HepG2 (cell line): Measurements from ENCODE around the gene GZF1. TPM values are rescaled to one million over a fixed set of nuclear protein-coding genes. Genes with fewer than 3 reads are reported as not detected.

ENCODE experiments used
- AHR ChIP-seq: IDR thresholded peaks from 2 replicates; pipeline ENCODE4 v1.6.1; 2018; ENCODE audit warnings: missing genetic modification reagents, missing compliant biosample characterization
- ARNTL ChIP-seq: sonication (generic); formaldehyde crosslinking; IDR thresholded peaks from 2 replicates; pipeline ENCODE4 v1.4.0; 2020; ENCODE audit warnings: mild to moderate bottlenecking, missing genetic modification reagents
- CENPT ChIP-seq: sonication (generic); formaldehyde crosslinking; IDR thresholded peaks from 2 replicates; pipeline ENCODE4 v1.8.0; 2022; ENCODE audit warnings: low read depth, mild to moderate bottlenecking, moderate library complexity, missing genetic modification reagents
- CHCHD3 ChIP-seq: sonication (generic); formaldehyde crosslinking; IDR thresholded peaks from 2 replicates; pipeline ENCODE4 v1.8.0; 2022; ENCODE audit warnings: mild to moderate bottlenecking, missing genetic modification reagents, moderate library complexity
- CHD2 ChIP-seq: IDR thresholded peaks from 2 replicates; pipeline ENCODE4 v1.6.1; 2011; ENCODE audit warnings: low read depth, low read length, improper control_type of control experiment
- EHMT2 ChIP-seq: fragments of 200-600 bp; sonication (generic); IDR thresholded peaks from 2 replicates; pipeline ENCODE4 v1.7.0; 2017; ENCODE audit warnings: antibody characterized with exemption, low read depth, low read length, borderline replicate concordance
- FOXJ3 ChIP-seq: sonication (generic); formaldehyde crosslinking; IDR thresholded peaks from 2 replicates; pipeline ENCODE4 v1.4.0; 2020; ENCODE audit warnings: missing genetic modification reagents, mild to moderate bottlenecking, borderline replicate concordance
- HHEX ChIP-seq: IDR thresholded peaks from 2 replicates; pipeline ENCODE4 v1.6.1; 2016; ENCODE audit warnings: control low read depth
- IKZF5 ChIP-seq: IDR thresholded peaks from 2 replicates; pipeline ENCODE4 v1.6.1; 2018; ENCODE audit warnings: missing genetic modification reagents, mild to moderate bottlenecking, missing compliant biosample characterization
- NCOR1 ChIP-seq: fragments of 200-600 bp; sonication (generic); IDR thresholded peaks from 2 replicates; pipeline ENCODE4 v1.7.0; 2017; ENCODE audit warnings: antibody characterized with exemption, low read length, borderline replicate concordance
- NR2C2 ChIP-seq: sonication (generic); formaldehyde crosslinking; IDR thresholded peaks from 2 replicates; pipeline ENCODE4 v1.4.0; 2020; ENCODE audit warnings: missing genetic modification reagents, mild to moderate bottlenecking, moderate library complexity, borderline replicate concordance
- REPIN1 ChIP-seq: sonication (generic); formaldehyde crosslinking; IDR thresholded peaks from 2 replicates; pipeline ENCODE4 v1.8.0; 2022; ENCODE audit warnings: missing genetic modification reagents, low read depth, mild to moderate bottlenecking, borderline replicate concordance
- REXO4 ChIP-seq: sonication (generic); formaldehyde crosslinking; IDR thresholded peaks from 2 replicates; pipeline ENCODE4 v1.8.0; 2022; ENCODE audit warnings: missing genetic modification reagents, mild to moderate bottlenecking, borderline replicate concordance
- SCMH1 ChIP-seq: sonication (generic); formaldehyde crosslinking; IDR thresholded peaks from 2 replicates; pipeline ENCODE4 v1.9.0; 2021; ENCODE audit warnings: missing genetic modification reagents, mild to moderate bottlenecking, borderline replicate concordance
- SP4 ChIP-seq: sonication (generic); formaldehyde crosslinking; IDR thresholded peaks from 2 replicates; pipeline ENCODE4 v1.8.1; 2023; ENCODE audit warnings: mild to moderate bottlenecking, missing genetic modification reagents
- TARDBP ChIP-seq: sonication (generic); formaldehyde crosslinking; IDR thresholded peaks from 2 replicates; pipeline ENCODE4 v1.8.0; 2022; ENCODE audit warnings: mild to moderate bottlenecking, missing genetic modification reagents
- TCF7 ChIP-seq: sonication (generic); IDR thresholded peaks from 2 replicates; pipeline ENCODE4 v1.6.1; 2016; ENCODE audit warnings: antibody characterized with exemption, low read depth
- ZBTB33 ChIP-seq: sonication (generic); formaldehyde crosslinking; IDR thresholded peaks from 2 replicates; pipeline ENCODE4 v1.4.0; 2020; ENCODE audit warnings: missing genetic modification reagents
- ZBTB38 ChIP-seq: sonication (generic); formaldehyde crosslinking; IDR thresholded peaks from 2 replicates; pipeline ENCODE4 v1.5.1; 2020; ENCODE audit warnings: mild to moderate bottlenecking, missing genetic modification reagents
- ZMYM4 ChIP-seq: sonication (generic); formaldehyde crosslinking; IDR thresholded peaks from 2 replicates; pipeline ENCODE4 v1.8.1; 2023; ENCODE audit warnings: mild to moderate bottlenecking, missing genetic modification reagents
- ZNF24 ChIP-seq: fragments of 450-650 bp; IDR thresholded peaks from 2 replicates; pipeline ENCODE4 v1.6.1; 2017; ENCODE audit warnings: antibody characterized with exemption, mild to moderate bottlenecking
- ZNF382 ChIP-seq: sonication (generic); formaldehyde crosslinking; IDR thresholded peaks from 2 replicates; pipeline ENCODE4 v1.5.0; 2020; ENCODE audit warnings: missing genetic modification reagents, mild to moderate bottlenecking, borderline replicate concordance
- ZNF75D ChIP-seq: sonication (generic); formaldehyde crosslinking; IDR thresholded peaks from 2 replicates; pipeline ENCODE4 v1.8.1; 2023; ENCODE audit warnings: missing genetic modification reagents, mild to moderate bottlenecking, borderline replicate concordance
- ZNF761 ChIP-seq: sonication (generic); formaldehyde crosslinking; conservative IDR thresholded peaks from 2 replicates; pipeline ENCODE4 v1.4.0; 2020; ENCODE audit warnings: mild to moderate bottlenecking, missing genetic modification reagents
- ZNF788 ChIP-seq: sonication (generic); formaldehyde crosslinking; IDR thresholded peaks from 2 replicates; pipeline ENCODE4 v1.5.0; 2020; ENCODE audit warnings: mild to moderate bottlenecking, missing genetic modification reagents, borderline replicate concordance
- polyA plus RNA-seq, 8 experiments: library from polyadenylated mRNA; depleted of rRNA in 3 of 8; stranded (reverse) in 7 of 8; unstranded in 1 of 8; fragments of >200 nt; fragmentation: Illumina TruSeq in 4 of 8; extraction: Trizol in 4 of 8; gene quantifications; 2 replicates each; pipeline versions ENCODE4 v1.2.1 to v1.2.3, GENCODE V29; 2011 to 2016; ENCODE audit warnings: low read depth in 4 of 8, missing spikeins in 1 of 8, mixed read lengths in 1 of 8; ENCODE audit not compliant: insufficient read depth in 1 of 8
- total RNA-seq, 5 experiments: library from RNA; depleted of rRNA; stranded (reverse); fragments of >200 nt; fragmentation: Illumina TruSeq; extraction: Trizol; gene quantifications; 2 replicates each; pipeline ENCODE4 v1.2.3, GENCODE V29; 2016; ENCODE audit warnings: low read depth in 1 of 5

Gene GZF1
- total and polyA plus RNA-seq, 2 of the 13 experiments (the other 11 are each of a cell fraction or from before 2014, with no cell fraction given), result 16.9 to 26.0 TPM

- TF ChIP-seq TARDBP (peak; percentile 92), NR2C2 (CRISPR knock-in tag) (peak; percentile 75), TCF7 (no peak), ZNF788 (peak; percentile 99), CENPT (peak; percentile 93; the same call in 1 of the 2 replicates), REXO4 (peak; percentile 83; the same call in 1 of the 2 replicates), CHCHD3 (CRISPR knock-in tag) (no peak; the same call in 1 of the 2 replicates), AHR (peak; percentile 97), HHEX (CRISPR knock-in tag) (no peak), FOXJ3 (peak; percentile 43; the same call in 1 of the 2 replicates), ZNF75D (CRISPR knock-in tag) (no peak), CHD2 (peak; percentile 77), SCMH1 (CRISPR knock-in tag) (no peak), IKZF5 (CRISPR knock-in tag) (peak; percentile 99), ZNF761 (CRISPR knock-in tag) (peak; percentile 66; the same call in 1 of the 2 replicates), EHMT2 (no peak), REPIN1 (CRISPR knock-in tag) (0 out of 2 replicates have a peak, but pooled peaks have one; percentile 56), ZBTB38 (CRISPR knock-in tag) (peak; percentile 97), NCOR1 (peak; percentile 49; the same call in 1 of the 2 replicates), ZMYM4 (CRISPR knock-in tag) (peak; percentile 99), ARNTL (CRISPR knock-in tag) (peak; percentile 97), ZNF24 (peak; percentile 54; the same call in 1 of the 2 replicates), ZBTB33 (peak; percentile 65; the same call in 1 of the 2 replicates), ZNF382 (CRISPR knock-in tag) (no peak), SP4 (CRISPR knock-in tag) (peak; percentile 99)
Observed at GRCh38 chr20:23361476-23362391, at the start of gene GZF1 (continued).
